Measurements from ENCODE around the gene CREB5.

GRCh38 chr7:28861825-28862224 lies 449.5 kb downstream of the CREB5 start:
- TF ChIP-seq EZH2 (IDR thresholded peaks at IDR 0.05; ENCODE audit: borderline replicate concordance, low read depth, low read length, severe bottlenecking): no peak
- TF ChIP-seq CTCF (IDR thresholded peaks at IDR 0.05; ENCODE audit: borderline replicate concordance, extremely low read depth, low read length, poor library complexity, severe bottlenecking): no peak

All from DND-41 (cell line).